Tibial nerve (tissue), 4 donors: ENCODE results near the gene HS6ST1.

ENCODE experiments used
- EP300 ChIP-seq, 2 donors: sonication (generic); formaldehyde crosslinking; IDR thresholded peaks; one replicate each; pipeline ENCODE4 v1.6.1; 2017; ENCODE audit warnings: antibody characterized with exemption in 2 of 2, mild to moderate bottlenecking in 1 of 2
- POLR2A ChIP-seq, 2 donors: fragments of 450-650 bp; IDR thresholded peaks; one replicate each; pipeline ENCODE4 v1.6.1; 2017; ENCODE audit warnings: antibody characterized with exemption in 2 of 2, mild to moderate bottlenecking in 2 of 2, moderate library complexity in 2 of 2
- TF ChIP-seq, protein P1 (sequence below), 5 experiments: fragments of 200-600 bp in 3 of 5; fragments of 450-650 bp in 2 of 5; sonication (generic) in 3 of 5; IDR thresholded peaks; one replicate each; pipeline ENCODE4 v1.5.1; 2016 to 2019; ENCODE audit warnings: antibody characterized with exemption in 5 of 5, mild to moderate bottlenecking in 3 of 5, moderate library complexity in 2 of 5

DNA sequence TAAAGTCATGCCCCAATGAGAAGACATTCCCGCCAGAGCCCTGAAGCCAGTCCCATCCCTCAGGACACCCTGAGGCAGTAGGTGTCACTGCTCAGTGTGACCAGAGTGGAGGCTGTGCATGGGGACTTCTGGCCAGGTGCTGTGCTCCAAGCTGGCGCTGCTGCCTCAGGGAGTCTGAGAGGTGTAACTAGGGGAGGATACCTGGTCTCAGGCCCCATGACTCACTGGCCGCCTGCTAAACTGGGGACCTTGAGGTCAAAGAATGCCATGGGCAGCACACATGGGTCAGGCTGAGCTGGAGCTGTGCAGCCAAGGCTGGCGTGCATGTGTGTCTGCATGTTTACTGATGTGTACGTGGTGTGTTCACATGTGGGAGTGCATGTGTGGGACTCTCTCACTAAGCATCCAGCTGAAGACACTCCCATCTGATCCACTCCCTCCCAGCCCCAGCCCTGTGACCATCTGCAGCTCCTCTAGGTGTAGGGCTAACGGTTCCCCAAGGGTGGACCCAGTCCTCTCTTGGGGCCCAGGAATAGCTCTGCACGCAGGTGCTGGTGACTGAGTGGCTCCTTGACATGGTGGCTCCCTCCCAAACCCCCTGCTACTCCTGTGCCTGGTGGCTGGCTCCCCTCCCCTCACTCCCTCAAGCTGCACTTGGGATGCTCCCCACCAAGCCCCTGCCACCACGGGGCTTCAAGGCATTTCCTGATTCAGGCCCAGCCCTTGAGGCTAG is 16.5 kb downstream of the HS6ST1 start:
- TF ChIP-seq, protein P1, sequence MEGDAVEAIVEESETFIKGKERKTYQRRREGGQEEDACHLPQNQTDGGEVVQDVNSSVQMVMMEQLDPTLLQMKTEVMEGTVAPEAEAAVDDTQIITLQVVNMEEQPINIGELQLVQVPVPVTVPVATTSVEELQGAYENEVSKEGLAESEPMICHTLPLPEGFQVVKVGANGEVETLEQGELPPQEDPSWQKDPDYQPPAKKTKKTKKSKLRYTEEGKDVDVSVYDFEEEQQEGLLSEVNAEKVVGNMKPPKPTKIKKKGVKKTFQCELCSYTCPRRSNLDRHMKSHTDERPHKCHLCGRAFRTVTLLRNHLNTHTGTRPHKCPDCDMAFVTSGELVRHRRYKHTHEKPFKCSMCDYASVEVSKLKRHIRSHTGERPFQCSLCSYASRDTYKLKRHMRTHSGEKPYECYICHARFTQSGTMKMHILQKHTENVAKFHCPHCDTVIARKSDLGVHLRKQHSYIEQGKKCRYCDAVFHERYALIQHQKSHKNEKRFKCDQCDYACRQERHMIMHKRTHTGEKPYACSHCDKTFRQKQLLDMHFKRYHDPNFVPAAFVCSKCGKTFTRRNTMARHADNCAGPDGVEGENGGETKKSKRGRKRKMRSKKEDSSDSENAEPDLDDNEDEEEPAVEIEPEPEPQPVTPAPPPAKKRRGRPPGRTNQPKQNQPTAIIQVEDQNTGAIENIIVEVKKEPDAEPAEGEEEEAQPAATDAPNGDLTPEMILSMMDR (IDR thresholded peaks at IDR 0.05), result no peak
- TF ChIP-seq POLR2A (IDR thresholded peaks at IDR 0.05) (no peak), EP300 (IDR thresholded peaks at IDR 0.05) (no peak)
